A673 (cell line): ENCODE results near the gene UGT1A8. TPM values are rescaled to one million over a fixed set of nuclear protein-coding genes. Genes with fewer than 3 reads are reported as not detected.

Source experiments
- BruUV-seq: library from RNA; stranded (reverse); fragments of 400-500 nt; replicated peaks from 2 replicates; lab custom pipeline; 2021; lab: Mats Ljungman, UMichigan
- CTCF ChIA-PET: fragments of 300-600 bp; sonication (Branson Sonifier 250); formaldehyde crosslinking; loops from one replicate; lab custom pipeline; 2022; ENCODE audit warnings: antibody characterized with exemption; lab: Charles Lee
- POLR2A ChIA-PET: fragments of 300-600 bp; sonication (Branson Sonifier 250); formaldehyde crosslinking; loops from one replicate; lab custom pipeline; 2022; ENCODE audit warnings: antibody characterized with exemption; ENCODE audit not compliant: low non-redundant PET; lab: Charles Lee
- DNase-seq: peaks from one replicate; pipeline ENCODE4 v3.0.0-alpha.2; 2015; ENCODE audit warnings: low spot score
- H3K27ac ChIP-seq: fragments of 200-600 bp; sonication (generic); 2 replicates; pipeline ENCODE4 v1.5.1; 2016; ENCODE audit warnings: mixed run types, low read depth, mild to moderate bottlenecking, mixed read lengths, antibody characterized with exemption, low read length; ENCODE audit not compliant: poor library complexity, severe bottlenecking
- H3K27me3 ChIP-seq: fragments of 200-600 bp; sonication (generic); replicated peaks from 2 replicates; pipeline ENCODE4 v1.6.1; 2017; ENCODE audit warnings: mixed run types, low read depth, mild to moderate bottlenecking, mixed read lengths, antibody characterized with exemption, low read length; ENCODE audit not compliant: insufficient read depth, poor library complexity
- H3K36me3 ChIP-seq: fragments of 200-600 bp; sonication (generic); 2 replicates; pipeline ENCODE4 v1.6.1; 2016; ENCODE audit warnings: mixed run types, mild to moderate bottlenecking, mixed read lengths, antibody characterized with exemption, low read length; ENCODE audit not compliant: insufficient read depth, poor library complexity, severe bottlenecking
- H3K4me1 ChIP-seq: fragments of 200-600 bp; sonication (generic); 2 replicates; pipeline ENCODE4 v1.6.1; 2017; ENCODE audit warnings: mixed run types, mild to moderate bottlenecking, mixed read lengths, antibody characterized with exemption, low read length; ENCODE audit not compliant: insufficient read depth, poor library complexity, severe bottlenecking
- H3K4me3 ChIP-seq: fragments of 200-600 bp; sonication (generic); 2 replicates; pipeline ENCODE4 v1.5.1; 2016; ENCODE audit warnings: low read depth, mixed run types, mild to moderate bottlenecking, mixed read lengths, low read length; ENCODE audit not compliant: poor library complexity, severe bottlenecking
- H3K9me3 ChIP-seq: fragments of 200-600 bp; sonication (generic); 2 replicates; pipeline ENCODE4 v1.6.1; 2016; ENCODE audit warnings: mixed run types, low read depth, mild to moderate bottlenecking, mixed read lengths, antibody characterized with exemption, low read length; ENCODE audit not compliant: poor library complexity, severe bottlenecking
- CTCF ChIP-seq: fragments of 300-800, 200-600 bp; sonication (generic); conservative IDR thresholded peaks from 2 replicates; pipeline ENCODE4 v1.5.1; 2017; ENCODE audit warnings: low read depth, mild to moderate bottlenecking, antibody characterized with exemption, low read length, moderate library complexity, mixed read lengths
- EZH2 ChIP-seq: fragments of 200-600 bp; sonication (generic); IDR thresholded peaks from 2 replicates; pipeline ENCODE4 v1.6.1; 2017; ENCODE audit warnings: borderline replicate concordance, low read depth, mild to moderate bottlenecking, mixed read lengths, antibody characterized with exemption, low read length; ENCODE audit not compliant: poor library complexity, severe bottlenecking
- intact Hi-C: fragments of 100-400 bp; cut with micrococcal nuclease; formaldehyde crosslinking; loops from one replicate; pipeline ENCODE4 v1.10.0; 2022; ENCODE audit not compliant: unreplicated experiment
- total RNA-seq: library from RNA; stranded (reverse); gene quantifications from 2 replicates; pipeline ENCODE4 v1.2.3, GENCODE V29; 2021

UGT1A8 gene
- total RNA-seq, 1 experiment from 2014 or later, result not detected

- CTCF ChIA-PET, result no interaction called here
Observed at GRCh38 chr2:233663911-233664310, 46.5 kb downstream of the UGT1A8 start.

DNA sequence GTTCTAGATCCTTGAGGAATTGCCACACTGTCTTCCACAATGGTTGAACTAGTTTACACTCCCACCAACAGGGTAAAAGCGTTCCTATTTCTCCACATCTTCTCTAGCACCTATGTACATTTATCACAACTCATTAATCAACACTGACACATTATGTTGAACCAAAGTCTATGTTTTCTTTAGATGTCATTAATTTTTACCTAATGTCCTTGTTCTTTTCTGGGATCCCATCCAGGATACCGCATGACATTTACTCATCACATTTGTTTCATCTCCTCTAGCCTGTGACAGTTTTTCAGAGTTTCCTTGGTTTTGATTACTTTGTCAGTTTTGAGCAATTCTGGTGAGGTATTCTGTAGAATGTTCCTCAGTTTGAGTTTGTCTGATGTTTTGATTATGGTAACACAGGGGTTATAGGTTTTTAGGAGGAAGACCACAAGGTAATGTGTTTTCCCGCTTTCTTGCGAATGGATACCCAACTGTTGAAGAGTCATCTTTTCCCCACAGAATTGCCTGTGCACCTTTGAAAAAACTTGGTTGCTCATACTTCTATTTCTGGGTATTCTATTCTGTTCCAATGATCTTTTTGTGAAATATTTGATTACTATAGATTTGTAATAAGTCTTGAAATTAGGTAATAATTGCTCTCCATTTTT is 51.3 kb downstream of the UGT1A8 start:
- Histone ChIP-seq H3K36me3 (no peaks in the 10 kb centered on the region), H3K4me3 (no peak overlapping the region), H3K9me3 (no peaks in the 10 kb centered on the region), H3K27me3 (no peaks in the 10 kb centered on the region), H3K4me1 (no peaks in the 10 kb centered on the region), H3K27ac (no peak overlapping the region)
- BruUV-seq, result no TSS peak
- CTCF ChIA-PET, result no interaction called here
- POLR2A ChIA-PET, result no interaction called here
- no peak for TF ChIP-seq EZH2
- TF ChIP-seq CTCF, result no peak
- DNase-seq, result no peak
- intact Hi-C loops, result no loop called here

More at GRCh38 chr2:233663911-233664310, 46.5 kb downstream of the UGT1A8 start:
- H3K4me1 ChIP-seq, result no peaks in the 10 kb centered on the region
- TF ChIP-seq CTCF (no peak), EZH2 (no peak)
- H3K9me3 ChIP-seq, result no peaks in the 10 kb centered on the region
- no TSS peak for BruUV-seq
- H3K36me3 ChIP-seq, result no peaks in the 10 kb centered on the region
- POLR2A ChIA-PET, result no interaction called here
- DNase-seq, result no peak
- H3K4me3 ChIP-seq, result no peak overlapping the region
- no peaks in the 10 kb centered on the region for H3K27me3 ChIP-seq
- intact Hi-C loops, result no loop called here
- H3K27ac ChIP-seq, result no peak overlapping the region

GRCh38 chr2:233671290-233672161 is 54.1 kb downstream of the UGT1A8 start, which contains the start of gene UGT1A9:
UGT1A9 (plus strand) TSS chr2:233671898; CDS start chr2:233671935, 37 bp downstream.
- Histone ChIP-seq H3K9me3 (no peaks in the 10 kb centered on the region), H3K4me1 (no peaks in the 10 kb centered on the region), H3K27ac (no peak within 1 kb of the TSS), H3K36me3 (no peaks in the 10 kb centered on the region), H3K4me3 (no peak within 1 kb of the TSS), H3K27me3 (no peaks in the 10 kb centered on the region)
- intact Hi-C loops, result no loop called here
- DNase-seq, result no peak
- TF ChIP-seq EZH2, result no peak
- no peak for TF ChIP-seq CTCF
- ChIA-PET POLR2A (no interaction called here), CTCF (no interaction called here)
- no TSS peak for BruUV-seq
